HG02852 (cell line): ENCODE measurements around the gene GBE1.
"Not testable (repeated sequence)": the region's sequence is repeated elsewhere in the genome, so short reads cannot be mapped to it uniquely, and the experiment has no call there.

Experiments used
- ATAC-seq: cut with Tn5 transposase; IDR thresholded peaks from one replicate; pipeline ENCODE4 v1.9.1; 2021; ENCODE audit warnings: mild to moderate bottlenecking, moderate library complexity; ENCODE audit not compliant: unreplicated experiment

Gene GBE1

DNA sequence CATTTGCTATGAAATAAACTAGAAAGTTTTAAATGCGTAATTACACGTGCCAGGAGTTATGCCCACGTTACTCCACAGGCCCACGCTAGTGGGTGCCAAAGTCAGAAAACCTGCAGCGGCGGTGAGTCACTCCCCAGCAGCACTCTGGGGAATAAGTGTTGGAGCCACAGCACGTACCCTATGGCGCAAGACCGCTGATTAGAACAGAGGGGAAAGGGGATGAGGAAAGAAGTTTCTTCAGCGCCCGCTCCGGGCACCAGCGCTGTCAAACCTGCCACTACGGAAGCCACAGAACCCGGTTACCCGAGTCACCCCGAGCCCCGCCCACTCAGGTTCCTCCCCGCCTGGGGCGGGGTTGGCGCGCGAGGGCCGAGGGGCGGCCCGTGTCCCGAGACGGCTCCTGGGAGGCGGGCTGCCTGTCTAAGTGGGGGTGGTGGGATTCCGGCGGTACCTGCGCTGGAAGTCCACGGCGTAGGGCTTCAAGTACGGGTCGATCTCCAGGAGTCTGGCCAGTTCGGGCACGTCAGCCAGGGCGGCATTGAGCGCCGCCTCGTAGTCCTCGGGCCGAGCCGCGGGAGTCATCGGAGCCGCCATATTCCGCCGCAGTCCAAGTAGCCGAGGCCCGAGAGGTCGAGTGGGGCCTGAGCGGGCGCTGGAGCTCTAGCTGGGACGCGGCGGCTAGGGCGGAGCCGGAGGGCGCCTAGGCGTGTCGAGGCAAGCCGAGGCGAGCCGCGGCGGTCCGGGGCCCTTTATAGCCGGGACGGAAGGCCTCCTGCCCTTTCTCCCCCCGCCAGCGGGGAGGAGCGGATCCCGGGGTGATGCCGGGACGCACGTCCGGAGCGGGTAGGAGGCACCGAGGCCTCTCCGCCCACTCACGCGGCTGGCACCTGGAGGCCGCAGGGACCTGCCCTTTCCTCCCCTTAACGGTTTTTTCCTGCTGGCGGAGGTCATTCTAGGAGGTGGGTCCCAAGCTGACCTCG, at the start of gene GBE1:
TSS of gene GBE1 (minus strand) at position 722 of the 980 bp plus-strand sequence. CDS start at position 594, 128 bp downstream.
- ATAC-seq = peak; percentile 91

DNA sequence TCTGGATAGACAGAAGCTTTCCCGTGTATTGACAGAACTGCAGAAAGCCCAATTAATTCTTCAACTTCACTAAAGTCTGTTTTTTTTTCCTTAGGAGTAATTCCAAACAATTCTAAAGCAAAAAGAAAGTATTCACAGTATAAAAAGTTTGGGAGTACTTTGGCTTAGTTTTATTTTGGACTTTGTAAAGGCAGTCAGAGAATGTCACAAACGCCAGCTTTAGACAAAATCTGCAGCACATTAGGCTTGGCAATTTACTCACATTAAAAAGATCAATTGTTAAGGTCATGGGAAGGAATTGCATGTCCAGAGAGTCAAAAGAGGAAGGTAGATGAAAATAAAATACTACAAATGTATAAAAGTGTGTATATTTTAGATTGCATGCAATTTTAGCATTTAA, 47.5 kb upstream of the GBE1 start:
- ATAC-seq = no peak

DNA sequence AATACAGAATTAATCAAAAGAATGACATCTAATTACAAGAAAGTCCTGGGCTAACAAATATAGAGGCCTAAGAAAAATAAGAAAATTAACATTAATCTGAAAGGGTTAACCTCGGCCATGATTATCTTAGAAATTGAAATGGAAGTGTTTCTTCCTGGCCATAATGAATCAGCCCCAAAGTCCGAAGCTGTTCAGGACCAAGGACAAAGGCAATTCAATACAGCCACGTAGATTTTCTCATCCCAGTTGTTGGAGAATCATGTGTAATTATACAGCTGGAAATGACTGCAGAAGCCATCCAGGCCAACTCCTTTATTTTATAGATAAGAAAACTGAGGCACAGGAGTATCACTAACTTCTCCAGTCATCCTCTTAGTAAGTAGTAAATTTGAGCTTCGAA, 38.0 kb upstream of the GBE1 start:
- ATAC-seq = no peak

DNA sequence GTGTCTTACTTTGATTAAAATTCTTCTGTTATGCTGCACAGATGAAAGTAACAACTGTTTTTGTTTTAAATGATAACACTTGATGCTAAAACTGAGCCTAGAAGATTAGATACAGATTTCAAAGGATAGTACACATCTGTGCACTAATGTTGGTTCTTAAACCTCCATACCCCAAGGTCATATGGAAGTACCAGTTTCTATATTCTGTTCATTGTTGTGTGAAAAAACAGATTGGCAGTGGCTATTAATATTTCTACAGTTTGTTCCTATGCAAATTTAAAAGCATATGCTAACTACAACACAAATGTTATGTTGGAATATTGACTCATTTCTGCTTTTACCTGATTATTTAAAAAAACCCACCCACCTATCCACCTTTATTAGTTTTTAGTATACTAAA, 32.0 kb upstream of the GBE1 start:
- no peak for ATAC-seq

DNA sequence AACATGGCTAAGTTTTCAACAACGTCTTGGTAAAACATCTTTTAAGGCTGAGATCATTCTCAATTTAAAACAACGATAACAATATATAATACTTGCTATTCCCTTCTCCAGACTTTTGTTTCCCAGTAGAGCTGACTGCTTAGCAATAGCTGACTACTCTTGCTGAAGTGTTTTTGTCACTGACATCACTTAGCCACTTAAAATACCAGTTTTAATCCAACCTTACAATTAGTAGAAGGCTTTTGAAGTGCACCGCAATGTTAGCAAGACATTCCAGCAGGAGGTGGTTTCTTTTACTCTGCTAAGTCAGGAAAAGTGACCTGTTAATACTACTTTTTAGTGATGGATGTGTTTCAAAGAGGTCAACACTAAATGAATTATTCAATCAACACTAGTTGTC, 28.7 kb upstream of the GBE1 start:
- no peak for ATAC-seq

DNA sequence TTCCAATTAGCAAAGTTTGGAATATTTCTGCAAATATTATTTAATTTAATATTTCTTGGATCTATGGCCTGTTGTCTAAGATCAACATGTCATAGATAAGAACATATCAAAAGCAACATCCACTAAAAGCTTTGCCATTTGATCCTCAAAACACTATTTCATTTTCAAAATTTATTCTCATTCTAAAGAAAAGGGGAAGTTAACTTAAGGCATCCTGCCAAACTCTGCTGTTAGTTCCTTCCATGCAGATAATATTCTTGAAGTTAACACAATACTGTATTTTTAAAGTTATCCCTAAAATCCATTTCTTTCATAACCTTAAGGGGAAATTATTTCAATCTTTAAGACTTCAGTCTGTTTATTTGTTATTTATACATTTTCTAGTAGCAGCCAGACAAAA, 28.2 kb upstream of the GBE1 start:
- ATAC-seq = no peak

DNA sequence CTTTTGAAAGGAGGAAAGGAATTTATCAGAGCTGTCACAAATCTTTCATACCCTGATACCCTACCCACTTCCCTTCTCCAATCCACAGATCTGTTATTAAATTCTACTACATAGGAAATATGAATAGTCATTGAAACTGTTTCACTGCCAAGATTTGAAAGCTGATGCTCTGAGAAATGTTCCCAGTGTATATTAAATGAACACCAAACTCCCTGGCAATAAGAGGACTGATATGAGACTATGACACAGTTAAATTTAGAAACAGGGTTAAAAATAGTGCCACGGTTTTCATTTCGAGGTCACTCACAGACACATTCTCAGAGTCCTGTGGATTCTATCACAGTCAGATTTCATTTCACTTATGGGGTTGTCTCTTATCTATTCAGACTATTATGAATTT, 27.2 kb upstream of the GBE1 start:
- peak; percentile 80 for ATAC-seq

DNA sequence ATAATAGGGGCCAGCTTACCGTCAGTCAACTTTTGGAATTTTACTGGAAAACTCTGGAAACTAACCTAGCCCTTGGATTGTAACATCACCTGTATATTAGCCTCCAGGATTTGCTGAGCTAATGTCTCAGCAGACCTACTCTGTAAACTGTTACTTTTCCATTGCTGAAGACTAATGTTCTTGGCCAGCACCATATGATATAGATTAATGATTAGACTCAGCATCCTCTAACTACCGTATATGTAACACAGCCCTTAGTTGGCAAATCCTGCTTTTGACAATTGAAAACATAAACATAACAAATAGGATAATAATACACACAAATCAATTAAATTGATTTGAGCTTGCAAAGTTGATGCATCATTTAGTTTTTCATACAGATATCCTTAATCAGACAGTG, 26.6 kb upstream of the GBE1 start:
- no peak for ATAC-seq

DNA sequence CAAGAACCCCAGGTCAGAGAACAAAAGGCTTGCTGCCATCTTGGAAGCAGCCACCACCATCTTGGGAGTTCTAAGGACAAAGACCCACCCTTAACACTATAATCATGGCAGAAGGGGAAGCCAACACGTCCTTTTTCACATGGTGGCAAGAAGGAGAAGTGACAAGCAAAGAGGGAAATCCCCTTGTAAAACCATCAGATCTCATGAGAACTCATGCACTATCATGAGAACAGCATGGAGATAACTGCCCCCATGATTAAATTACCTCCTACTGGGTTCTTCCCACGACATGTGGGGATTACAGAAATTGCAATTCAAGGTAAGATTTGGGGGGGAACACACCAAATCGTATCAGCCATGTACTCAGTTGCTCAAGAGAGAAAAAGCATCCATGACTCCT, 21.1 kb upstream of the GBE1 start:
- peak; percentile 47 for ATAC-seq

DNA sequence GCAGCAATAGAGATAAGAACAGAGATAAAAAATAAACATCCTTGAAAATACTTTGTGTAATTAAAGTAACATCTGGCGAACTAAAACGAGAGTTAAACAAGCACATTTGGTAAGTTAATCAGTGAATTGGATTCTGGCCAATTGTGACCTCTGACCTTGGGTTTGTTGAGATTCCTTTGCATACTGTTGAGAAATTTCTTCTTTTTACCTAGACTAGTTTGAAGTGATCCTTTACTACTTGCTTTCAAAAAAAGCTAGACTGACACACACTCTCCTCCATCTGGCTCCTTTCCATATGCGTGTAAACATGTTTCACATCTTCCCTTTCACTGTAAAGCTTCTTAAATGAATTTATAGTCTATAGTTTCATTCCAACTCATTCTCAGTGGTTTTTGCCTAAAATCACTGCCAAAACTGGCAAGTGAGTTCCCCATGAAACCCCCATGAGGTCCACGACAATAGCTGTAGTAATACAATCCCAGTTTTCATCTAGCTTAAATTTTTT, 17.3 kb upstream of the GBE1 start:
- peak; percentile 59 for ATAC-seq

DNA sequence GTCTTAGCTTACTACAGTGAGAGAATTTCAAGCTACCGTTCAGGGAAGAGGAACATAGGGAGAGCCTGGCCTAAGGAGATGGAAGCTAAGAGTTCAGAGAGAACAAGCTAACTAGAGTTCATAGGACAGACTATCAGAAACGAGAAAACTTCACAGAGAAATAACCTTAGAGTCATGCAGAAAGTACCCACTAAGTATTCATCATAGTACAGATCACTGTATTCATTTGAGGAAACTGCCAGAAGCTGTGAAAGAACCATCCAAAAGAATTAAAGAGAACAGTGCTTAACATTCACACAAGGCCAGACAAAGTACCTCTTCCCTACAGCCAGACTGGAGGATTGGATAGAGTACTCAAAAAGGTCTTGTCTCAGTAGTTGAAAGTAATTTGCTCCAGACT, 15.2 kb upstream of the GBE1 start:
- peak; percentile 60 for ATAC-seq

DNA sequence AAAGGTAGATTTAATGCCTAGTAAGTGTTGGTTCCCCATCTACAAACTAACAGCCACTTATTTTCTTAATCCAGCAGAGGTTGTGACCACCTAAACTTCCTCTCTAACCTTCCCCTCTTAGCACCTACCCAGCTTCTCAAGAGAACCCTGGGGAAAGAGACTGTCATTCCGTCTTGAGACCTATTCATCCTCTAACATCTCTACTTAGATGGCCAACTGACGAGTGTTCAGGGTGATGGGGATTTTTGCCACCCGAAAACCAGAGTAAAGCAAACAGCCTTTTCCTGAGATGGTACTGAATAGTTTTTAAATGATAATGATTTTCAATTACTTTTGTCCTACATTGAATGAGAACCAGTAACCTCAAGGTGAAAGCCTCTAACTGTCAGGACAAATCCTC, 9.3 kb upstream of the GBE1 start:
- no peak for ATAC-seq

DNA sequence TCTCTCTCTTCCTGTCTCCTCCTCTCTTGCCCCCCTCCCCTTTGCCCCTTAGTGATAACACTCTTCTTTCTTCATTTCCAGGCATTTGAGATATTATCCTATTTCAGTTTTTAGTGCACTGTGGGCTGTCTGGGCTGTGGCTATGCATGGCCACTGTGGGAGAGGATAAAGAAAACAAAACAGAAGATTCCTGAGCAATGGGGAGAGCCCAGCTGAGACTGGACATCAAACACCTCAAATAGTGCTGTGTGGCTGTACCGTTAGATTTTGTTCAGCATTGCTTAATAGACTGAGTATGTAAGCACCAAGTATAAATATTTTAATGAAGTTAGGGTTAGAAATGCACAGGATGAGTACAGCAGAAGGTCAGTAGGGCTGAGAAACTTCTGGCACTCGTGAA, 7.9 kb upstream of the GBE1 start:
- no peak for ATAC-seq

DNA sequence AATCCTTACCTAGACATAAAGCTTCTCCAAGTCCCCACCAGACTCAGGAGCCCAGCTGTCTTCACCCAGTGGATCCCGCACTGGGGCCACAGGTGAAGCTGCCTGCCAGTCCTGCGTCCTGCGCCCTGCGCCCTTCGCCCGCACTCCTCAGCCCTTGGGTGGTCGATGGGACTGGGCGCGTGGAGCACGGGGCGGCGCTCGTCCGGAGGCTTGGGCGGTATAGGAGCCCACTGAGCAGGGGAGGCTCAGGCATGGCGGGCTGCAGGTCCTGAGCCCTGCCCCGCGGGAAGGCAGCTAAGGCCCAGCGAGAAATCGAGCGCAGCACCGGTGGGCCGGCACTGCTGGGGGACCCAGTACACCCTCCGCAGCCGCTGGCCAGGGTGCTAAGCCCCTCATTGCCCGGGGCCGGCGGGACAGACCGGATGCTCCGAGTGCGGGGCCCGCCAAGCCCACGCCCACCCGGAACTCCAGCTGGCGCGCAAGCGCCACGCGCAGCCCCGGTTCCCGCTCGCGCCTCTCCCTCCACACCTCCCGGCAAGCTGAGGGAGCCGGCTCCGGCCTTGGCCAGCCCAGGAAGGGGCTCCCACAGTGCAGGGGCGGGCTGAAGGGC, 5.9 kb upstream of the GBE1 start:
- ATAC-seq = not testable (repeated sequence)

DNA sequence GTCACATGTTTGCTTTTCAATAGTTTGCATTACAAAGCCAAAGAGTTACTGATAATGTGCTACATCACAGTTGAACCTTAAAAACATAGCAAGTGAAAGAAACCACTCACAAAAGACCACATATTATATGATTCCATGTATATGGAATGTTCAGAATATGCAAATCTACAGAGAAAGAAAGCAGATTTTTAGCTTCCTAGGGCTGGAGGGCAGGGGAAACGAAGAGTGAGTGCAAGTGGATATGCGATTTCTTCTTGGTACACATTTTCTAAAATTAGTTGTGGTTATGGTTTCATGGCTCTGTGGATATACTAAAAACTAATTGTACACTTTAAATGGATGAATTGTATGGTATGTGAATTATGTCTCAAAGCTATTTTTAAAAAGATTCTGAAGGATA, 4.0 kb upstream of the GBE1 start:
- no peak for ATAC-seq

DNA sequence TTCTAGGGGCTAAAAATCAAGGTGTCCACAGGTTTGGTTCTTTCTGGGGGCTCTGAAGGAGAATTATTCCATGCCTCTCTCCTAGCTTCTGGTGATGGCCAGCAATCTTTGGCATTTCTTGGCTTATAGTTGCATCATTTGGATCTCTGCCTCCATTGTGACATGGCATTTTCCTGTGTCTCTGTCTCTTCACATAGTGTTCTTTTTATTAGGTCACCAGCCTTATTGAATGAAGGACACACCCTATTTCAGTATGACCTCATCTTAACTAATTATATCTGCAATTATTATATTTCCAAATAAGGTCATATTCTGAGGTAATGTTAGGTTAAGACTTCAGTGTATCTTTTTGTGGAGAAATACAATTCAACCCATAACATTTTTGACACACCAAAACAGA, 3.2 kb upstream of the GBE1 start:
- ATAC-seq = no peak

DNA sequence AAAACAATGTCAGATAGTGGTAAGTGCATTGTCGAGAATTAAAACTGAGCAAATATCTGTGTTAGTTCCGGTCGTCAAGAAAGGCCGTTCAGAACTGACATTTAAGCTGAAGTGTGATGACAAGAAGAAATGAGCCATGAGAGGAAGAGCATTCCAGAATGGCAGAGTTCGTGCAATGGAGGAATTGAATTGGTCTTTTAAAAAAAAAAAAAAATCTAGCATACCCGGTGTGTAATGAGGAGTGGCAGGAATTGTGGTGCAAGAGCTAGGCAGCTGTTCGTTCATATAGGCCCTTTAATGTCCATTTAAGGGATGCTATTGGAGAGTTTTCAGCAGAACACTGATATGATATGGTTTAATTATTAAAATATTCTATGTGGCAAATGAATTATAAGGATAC, 2.6 kb upstream of the GBE1 start:
- no peak for ATAC-seq

DNA sequence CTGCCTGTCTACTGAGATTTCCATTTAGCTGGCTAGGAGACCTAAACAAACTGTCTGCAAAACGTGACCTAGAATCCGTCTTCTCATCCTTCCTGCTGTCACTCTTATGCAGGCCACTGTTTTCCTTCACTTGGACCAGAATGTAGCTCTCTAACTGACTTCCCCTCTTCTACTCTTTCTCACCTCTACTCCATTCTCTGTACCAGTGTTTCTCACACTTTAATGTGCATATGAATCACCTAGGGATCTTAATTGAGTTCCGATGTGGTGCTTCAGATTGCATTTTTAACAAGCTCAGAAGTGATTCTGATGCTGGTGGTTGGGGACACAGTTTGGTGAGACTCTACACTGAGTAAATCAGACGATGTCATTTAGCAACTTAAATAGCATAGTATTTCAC, 1.6 kb upstream of the GBE1 start:
- no peak for ATAC-seq

DNA sequence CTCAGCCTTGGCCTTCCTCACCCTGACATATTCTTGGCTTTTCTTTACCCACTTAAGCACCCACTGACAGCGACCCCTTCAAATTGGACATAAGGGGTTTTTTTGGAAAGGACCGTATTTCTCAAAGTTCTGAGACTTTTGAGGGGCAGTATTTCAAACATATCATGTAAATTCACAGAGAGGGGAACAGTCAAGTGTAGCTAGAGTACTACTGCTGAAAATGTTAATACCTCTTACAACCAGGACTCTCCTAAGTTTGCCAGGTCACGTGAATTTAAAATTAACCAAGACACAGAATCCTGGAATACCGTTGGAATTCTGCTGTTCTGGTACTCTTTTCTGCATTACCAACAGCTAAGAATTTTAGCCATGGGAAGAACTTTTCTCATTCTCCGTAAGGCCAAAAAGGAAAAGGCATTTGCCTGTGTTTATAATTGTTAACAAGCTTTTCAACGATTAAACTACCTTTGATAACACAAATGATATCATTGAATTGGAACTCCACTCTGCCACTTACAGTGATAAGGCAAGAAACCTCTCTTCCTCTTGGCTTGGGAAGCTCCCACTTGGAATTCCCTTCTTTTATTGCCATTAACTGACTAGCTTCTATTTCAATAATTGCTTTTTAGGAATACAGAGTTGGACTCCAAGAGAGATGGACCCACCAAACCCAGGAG, 597 bp upstream of the GBE1 start:
- ATAC-seq = no peak

DNA sequence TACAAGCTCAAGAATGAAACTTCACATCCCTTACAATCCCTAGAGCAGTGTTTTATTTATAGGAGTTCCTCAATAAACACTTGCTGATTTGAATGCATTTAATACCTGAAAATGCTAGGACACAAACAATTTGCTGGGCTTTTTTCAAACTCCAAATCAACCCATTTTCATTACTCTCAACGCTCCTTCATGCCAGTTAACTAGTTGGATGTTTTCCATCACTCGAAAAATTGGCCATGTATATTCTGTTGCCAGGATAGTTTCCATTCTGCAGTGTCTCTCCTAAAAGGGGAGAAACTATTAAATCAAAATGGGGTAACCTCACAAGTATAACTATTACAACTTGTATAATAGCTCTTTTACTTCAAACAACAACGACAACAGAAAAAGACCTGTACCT, 1.2 kb downstream of the GBE1 start:
- ATAC-seq = no peak

DNA sequence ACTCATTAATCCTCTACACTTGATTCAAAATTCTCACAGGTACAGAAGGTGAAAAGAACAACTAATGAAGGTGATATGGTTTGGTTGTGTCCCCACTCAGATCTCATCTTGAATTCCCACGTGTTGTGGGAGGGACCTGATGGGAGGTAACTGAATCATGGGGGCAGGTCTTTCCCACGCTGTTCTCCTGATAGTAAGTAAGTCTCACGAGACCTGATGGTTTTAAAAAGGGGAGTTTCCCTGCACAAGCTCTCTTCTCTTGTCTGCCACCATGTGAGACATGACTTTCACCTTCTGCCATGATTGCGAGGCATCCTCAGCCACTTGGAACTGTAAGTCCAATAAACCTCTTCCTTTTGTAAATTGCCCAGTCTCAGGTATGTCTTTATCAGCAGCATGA, 2.7 kb downstream of the GBE1 start:
- ATAC-seq = not testable (repeated sequence)

DNA sequence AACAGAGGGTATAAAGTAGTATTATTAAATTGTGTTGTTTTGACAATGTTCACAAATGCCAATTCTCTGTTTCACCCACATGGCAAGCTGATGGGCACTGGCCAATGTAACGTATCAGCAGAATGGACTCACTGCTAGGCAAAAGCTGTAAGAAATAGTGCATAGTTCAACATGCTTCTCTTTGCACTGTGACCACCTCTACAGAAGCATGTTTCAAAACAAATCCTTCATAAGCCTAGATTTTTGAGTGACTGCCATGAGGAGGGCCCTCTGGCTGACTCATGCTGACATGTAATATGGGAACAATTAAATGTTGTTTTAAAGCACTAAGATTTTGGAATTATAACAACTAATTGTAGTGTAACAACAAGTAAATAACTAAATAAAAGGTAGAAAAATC, 3.2 kb downstream of the GBE1 start:
- ATAC-seq = no peak
